GM19452 (cell line): ENCODE data around the gene PLA2R1.
A peak's percentile ranks its signal among the peaks of the same experiment; 100 is the strongest.

Source experiments
- ATAC-seq: cut with Tn5 transposase; IDR thresholded peaks from one replicate; pipeline ENCODE4 v1.9.1; 2021; ENCODE audit not compliant: unreplicated experiment

PLA2R1 gene

GRCh38 chr2:160062292-160063005, at the start of gene PLA2R1:
TSS of gene PLA2R1 (minus strand) at chr2:160062615. CDS start at chr2:160062403, 212 bp downstream.
- ATAC-seq: no peak

- ATAC-seq: no peak
Measured at GRCh38 chr2:160110674-160111239, 48.3 kb upstream of the PLA2R1 start.

DNA sequence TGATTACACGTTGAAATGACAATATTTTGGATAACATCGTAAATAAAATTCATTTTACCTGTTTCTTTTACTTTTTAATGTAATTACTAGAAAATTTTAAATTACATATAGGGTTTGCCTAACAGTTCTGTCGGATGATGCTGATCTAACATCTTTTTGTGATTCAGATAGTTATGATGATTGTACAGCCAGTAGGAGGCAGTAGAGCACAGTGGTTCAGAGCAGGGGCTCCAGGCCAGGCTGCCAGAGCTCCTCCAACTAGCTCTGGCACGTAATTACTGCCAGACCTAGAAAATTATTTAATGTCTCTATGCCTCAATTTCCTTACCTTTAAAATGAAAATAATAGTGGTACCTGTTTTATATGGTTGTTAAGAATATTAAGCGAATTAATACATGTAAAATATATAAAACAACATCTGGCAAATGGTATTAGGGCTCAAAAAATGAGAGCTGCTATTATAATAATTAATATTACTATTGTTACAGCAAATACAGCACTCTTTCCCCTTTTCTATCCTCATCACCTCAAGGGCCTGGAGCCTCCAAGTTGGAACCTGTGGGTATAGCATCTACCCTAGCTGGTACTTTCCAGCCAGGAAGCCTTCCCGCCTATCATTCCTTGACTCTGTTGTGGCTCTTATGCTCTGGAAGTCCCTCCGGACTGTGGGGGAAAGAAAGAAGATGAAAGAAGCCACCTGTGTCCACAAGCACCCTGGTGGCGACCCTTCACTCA, 47.7 kb upstream of the PLA2R1 start:
- ATAC-seq: peak; percentile 77

DNA sequence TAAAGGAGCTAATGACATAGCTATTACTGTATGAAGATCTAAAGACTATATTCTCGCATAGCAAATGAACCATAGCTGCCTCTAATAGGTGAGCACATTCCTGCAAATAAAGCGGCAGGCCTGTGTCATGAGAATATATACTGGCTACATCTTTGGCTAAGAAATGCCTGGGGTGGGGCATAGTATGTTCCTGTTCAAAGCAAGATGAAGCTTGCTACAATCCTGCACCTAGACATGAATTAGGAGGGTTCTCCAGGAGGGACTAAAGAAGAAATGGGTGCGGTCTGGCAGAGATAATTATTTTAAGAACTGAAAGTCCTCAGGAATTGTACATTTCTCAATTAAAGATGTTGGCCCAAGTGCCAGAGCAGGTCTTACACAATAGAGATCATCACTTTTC, 46.8 kb upstream of the PLA2R1 start:
- ATAC-seq: no peak

DNA sequence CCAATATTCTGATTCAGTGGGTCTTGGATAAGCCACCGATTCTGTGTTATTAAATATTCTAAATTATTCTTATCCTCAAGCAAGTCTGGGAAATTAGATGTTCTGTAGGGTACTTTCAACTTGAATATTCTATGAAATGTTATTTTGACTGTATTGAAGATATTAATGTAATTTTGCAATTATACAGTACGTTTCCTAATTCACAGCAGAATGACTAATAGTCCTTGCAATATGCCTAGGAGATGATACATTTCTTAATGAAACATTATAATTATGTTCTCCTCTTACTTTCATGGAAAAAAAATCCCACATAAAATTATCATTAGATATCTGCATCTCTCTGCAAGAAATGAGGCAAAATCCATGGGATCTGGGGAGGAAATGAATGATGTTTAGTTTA, 46.2 kb upstream of the PLA2R1 start:
- no peak for ATAC-seq

GRCh38 chr2:160105366-160105765, 43.0 kb upstream of the PLA2R1 start:
- ATAC-seq: no peak

DNA sequence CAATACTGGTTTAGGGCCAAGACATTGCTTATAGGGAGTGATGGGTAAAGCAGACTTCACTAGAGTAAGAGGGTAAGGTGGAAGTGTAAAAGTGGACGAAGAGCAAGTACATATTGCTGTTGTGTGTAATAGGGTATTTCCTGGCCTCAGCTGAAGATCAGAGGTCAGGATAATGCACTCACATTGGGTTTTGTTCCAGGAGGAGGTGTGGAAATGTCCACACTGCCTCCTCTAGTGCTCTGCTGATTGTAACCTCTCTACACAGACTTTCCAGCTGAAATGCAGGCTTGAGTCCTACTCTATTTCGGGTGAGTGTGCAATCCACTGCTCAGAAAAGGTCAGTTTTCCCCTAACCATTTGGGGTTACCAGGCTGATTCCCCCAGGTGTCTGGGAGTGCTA, 41.7 kb upstream of the PLA2R1 start:
- ATAC-seq: no peak

DNA sequence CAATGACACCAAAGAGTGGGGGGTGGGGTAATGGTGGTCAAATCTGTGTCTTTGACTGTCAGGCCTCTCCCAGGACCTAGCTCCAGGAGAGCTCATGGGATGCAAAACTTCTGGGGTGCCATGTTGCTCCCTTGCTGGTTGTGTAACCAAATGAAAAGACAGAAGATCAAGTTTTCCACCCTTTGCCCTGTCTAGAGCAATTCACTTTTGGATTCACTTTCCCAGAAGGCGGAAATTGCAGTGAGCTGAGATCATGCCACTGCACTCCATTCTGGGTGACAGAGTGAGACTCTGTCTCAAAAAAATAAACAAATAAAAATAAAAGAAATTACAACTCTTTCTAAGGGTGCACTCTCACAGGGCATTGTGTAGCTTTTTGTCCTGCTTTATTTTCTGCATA, 34.9 kb upstream of the PLA2R1 start:
- no peak for ATAC-seq

DNA sequence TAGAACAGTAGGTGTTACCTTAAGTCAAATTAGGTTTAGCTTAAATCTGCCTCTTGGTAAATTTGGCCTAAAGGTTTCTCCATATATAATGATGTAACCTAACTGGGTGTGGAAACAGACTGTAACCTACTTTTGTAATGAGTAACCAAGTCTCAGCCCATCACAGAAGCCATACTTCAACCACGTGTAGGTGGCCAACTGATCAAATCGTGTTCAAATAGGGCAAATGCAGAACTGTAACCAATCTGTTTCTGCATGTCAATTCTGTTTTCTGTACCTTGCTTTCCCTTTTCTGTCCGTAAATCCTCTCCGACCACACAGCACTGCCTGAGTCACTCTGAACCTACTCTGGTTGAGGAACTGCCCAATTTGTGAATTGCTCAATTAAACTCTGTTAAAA, 34.0 kb upstream of the PLA2R1 start:
- no peak for ATAC-seq

DNA sequence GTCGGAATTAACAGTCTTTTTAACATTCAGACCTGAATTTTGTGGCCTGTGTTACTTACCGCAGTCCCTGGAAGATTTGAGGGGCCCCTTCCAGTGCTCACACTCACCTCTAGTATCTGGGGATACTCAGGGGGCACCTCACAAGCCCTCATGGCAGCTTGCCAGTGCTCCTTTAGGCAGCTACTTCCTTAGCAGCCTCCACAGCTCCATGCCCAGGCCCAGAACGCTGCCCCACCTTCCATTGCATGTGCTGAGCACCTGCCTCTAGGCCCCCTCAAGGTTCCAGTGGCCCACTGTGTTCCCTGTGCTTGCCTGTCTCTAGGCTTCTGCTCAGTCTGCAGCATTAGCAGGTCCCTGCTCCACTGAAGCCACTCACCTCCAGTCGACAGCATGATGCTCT, 30.0 kb upstream of the PLA2R1 start:
- ATAC-seq: no peak

DNA sequence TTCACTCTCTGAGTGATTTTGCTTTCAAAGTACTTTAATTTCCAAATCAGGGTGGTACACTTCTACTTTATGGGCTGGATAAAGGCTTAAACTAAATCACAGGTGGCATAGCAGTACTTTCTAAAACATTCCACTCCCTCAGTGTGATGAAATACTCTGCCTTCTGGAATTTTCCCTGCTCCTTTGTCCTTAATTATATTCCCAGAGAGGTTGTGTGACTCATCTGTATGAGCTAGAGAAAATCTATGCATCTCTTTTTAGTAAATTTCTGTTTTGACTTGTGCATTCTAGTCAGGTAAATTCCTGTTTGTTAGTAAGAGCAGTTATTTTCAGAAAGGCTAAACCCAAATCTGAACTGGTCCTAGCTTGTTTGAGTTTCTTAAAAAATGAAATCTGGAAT, 29.0 kb upstream of the PLA2R1 start:
- ATAC-seq: no peak

GRCh38 chr2:160087854-160088745, 25.7 kb upstream of the PLA2R1 start:
- no peak for ATAC-seq

- no peak for ATAC-seq
Measured at GRCh38 chr2:160085662-160086061, 23.2 kb upstream of the PLA2R1 start.

DNA sequence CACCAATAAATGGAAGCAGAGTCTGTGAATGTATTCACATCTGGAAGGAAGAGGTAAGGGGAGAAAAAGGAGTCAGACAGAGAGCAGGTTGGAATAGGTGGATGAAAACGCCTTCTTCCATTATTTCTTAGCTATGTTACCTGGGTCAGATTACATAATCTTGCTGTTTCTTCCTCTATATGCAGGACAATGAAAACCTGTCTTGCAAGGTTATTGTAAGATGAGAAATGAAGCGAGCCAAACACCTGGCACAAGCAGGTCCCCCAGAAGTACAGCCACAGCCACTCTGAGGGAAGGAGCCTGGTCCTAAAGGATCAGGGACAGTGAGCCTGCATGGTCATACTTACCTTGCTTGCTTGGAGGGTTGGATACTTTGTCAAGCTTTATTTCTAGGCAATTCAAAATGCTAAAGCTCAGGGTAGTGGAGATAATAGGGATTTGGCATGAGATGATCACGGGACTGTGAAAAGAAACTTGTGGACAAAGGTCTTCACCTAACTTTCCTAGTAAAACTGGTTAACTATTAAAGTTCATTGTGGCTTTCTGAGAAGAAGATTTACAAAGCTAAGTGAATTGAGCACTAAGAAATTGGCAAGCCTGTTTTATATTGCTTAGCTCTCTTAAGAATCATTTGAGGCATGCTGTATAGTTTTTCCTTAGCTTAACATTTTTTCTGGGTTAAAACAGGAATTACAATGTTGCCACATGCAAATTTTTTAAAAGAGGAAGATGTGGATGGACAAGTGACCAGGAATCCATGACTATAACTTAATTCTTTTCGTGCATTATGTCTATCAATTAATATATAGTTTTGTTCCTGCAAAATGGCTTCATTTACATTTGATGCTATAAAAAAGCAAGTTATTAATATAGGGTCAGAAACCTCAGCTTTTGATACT, 15.7 kb upstream of the PLA2R1 start:
- no peak for ATAC-seq

GRCh38 chr2:160076914-160077313, 14.5 kb upstream of the PLA2R1 start:
- no peak for ATAC-seq

- no peak for ATAC-seq
Measured at GRCh38 chr2:160076241-160076640, 13.8 kb upstream of the PLA2R1 start.

DNA sequence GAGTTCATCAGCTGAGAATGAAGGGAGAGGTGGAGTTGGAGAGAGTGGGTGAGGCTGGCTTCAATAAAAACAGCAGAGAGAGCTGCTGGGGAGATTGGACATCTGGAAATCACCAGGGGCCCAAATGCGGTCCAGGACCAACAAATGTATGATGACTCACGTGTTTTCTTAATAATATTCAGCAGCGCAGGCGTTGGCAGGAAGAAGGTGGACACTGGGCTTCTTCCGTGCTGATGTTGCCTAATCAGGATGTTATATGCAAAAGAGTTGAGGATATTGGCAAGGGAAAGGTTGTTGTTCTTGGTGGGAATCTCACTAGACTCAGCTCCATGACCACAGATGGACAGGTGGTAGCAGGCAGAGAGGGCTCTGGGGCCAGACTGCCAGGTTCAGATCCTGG, 12.8 kb upstream of the PLA2R1 start:
- no peak for ATAC-seq

DNA sequence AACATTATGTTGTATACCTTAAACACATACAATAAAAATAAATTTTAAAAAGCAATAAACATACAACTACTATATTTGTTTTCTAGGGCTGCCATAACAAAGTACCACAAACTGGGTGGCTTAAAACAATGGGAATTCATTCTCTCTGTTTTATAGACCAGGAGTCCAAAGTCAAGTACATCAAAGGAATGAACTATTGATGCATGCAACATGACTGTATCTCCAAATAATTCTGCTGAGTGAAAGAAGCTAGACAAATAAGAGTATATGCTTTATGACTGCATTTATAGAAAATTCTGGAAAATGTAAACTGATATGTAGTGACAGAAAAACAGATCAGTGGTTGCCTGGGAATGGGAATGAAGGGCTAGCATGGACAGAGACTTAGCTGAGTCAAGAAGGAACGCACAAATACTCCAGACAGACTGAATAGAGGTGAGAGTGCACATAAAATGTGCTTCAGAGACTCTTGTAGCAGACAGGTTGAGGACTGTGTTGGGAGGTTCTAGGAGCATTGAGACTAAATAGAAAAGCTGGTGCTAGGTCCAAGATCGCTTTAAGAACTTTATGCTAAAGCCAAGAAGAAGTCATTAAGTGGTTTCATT, 11.0 kb upstream of the PLA2R1 start:
- no peak for ATAC-seq

DNA sequence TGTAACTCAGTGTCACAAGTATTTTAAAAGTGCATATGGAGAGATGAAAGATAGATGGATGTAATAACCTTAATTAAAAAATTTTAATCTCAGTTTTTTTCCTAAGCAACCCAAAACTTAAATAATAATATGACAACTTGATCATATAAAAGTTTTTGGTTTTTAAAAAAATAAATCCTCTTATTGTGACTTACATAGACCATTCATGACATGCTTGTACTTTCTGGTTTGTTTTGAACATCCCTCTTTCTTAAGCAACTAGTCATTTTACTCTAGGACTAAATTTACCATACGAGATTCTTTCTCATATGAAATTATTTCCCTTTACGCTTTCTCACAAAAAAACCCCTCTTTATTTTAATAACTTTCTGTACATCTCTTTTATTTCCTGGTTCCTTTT, 6.5 kb upstream of the PLA2R1 start:
- ATAC-seq: no peak

GRCh38 chr2:160064916-160065315, 2.5 kb upstream of the PLA2R1 start:
- no peak for ATAC-seq
